DOHH2 (cell line): ENCODE data around the gene MRTFB.

Experiments
- CTCF ChIP-seq: fragments of 200-600 bp; sonication (generic); IDR thresholded peaks from one replicate; pipeline ENCODE4 v1.5.1; 2014; ENCODE audit warnings: antibody characterized with exemption, mild to moderate bottlenecking, low read depth, low read length; ENCODE audit not compliant: poor library complexity, severe bottlenecking
- EZH2phosphoT487 ChIP-seq: fragments of 200-600 bp; sonication (generic); IDR thresholded peaks from 2 replicates; pipeline ENCODE4 v1.6.1; 2017; ENCODE audit warnings: borderline replicate concordance, mild to moderate bottlenecking, antibody characterized with exemption, low read length, moderate library complexity, mixed read lengths

GRCh38 chr16:14249291-14250032 is 178.3 kb downstream of the MRTFB start:
- TF ChIP-seq CTCF (peak; percentile 95), EZH2phosphoT487 (no peak)
